ENCODE results near the gene LMNA. TPM values are rescaled to one million over a fixed set of nuclear protein-coding genes. Genes with fewer than 3 reads are reported as not detected.
"Not testable (repeated sequence)": the region's sequence is repeated elsewhere in the genome, so short reads cannot be mapped to it uniquely, and the experiment has no call there.

The LMNA gene
- total RNA-seq, 4 donors from 2014 or later, result 235 to 412 (median 327) TPM

- Histone ChIP-seq H3K4me3 (replicated peaks in 1 of 3) (peak overlapping the region in 1 of 3 donors; percentile 97), H3K27me3 (no peaks in the 10 kb centered on the region), H3K9me3 (no peaks in the 10 kb centered on the region), H3K36me3 (no peaks in the 10 kb centered on the region), H3K4me1 (peaks cover 60 to 78% of the 10 kb centered on the region in 2 donors), H3K27ac (peak overlapping the region; percentile 95 to 98 (median 98))
- intact Hi-C loops (cut with DNase I), result no loop called here
- DNase-seq, result peak; percentile 38 to 45
- TF ChIP-seq POLR2A (IDR thresholded peaks at IDR 0.05) (no peak), CTCF (IDR thresholded peaks at IDR 0.05) (no peak)
- WGBS, 2 donors, result 52 to 59% methylated on average over 13 of the region's 13 CpGs
These were observed 3.1 kb downstream of the LMNA start for GRCh38 chr1:156117414-156118176.

GRCh38 chr1:156118177-156118868, 3.8 kb downstream of the LMNA start:
- intact Hi-C loops (cut with DNase I), result no loop called here
- Histone ChIP-seq H3K36me3 (no peaks in the 10 kb centered on the region), H3K27ac (peak overlapping the region; percentile 95 to 98 (median 98)), H3K9me3 (no peaks in the 10 kb centered on the region), H3K27me3 (no peaks in the 10 kb centered on the region), H3K4me3 (replicated peaks in 1 of 3) (peak overlapping the region in 1 of 3 donors; percentile 97), H3K4me1 (peaks cover 67 to 82% of the 10 kb centered on the region in 2 donors)
- TF ChIP-seq CTCF (IDR thresholded peaks at IDR 0.05), result no peak
- peak in 1 of 2 donors; percentile 82 for TF ChIP-seq POLR2A (IDR thresholded peaks at IDR 0.05)
- peak; percentile 81 to 86 for DNase-seq
- 25 to 38% methylated on average over 8 of the region's 8 CpGs for WGBS, 2 donors

DNA sequence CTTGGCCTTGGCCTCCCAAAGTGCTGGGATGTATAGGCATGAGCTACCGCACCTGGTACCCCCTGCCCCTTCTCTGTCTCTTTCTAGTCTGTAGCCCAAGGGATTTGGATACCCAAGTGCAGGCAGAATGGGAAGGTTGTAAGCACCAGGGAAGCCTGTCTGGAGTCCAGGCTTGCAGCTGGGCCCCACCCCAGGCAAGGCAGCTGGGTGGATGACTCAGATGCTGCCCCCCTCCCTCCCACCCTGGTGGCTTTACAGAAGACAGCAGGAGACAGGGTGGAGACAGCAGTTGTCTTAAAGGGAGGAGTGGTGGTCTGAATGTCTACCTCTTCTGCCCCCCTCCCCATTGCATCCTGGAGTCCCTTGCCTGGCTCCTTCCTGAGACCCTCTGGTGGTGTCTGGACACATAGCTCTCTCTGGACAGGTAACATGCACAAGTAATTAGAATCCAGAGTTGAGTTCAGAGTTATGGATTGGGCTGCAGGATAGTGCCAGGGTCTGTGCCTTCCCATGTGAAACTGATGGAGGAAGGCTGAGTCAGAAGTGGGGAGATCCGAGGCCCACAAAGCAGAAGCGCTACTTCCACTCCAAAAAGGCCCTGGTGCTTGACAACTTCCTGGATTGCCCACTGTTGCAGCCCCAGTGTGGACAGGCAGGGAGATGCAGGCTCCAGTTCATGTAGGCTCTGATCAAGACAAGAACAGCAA, 5.1 kb downstream of the LMNA start:
- no peaks in the 10 kb centered on the region for H3K36me3 ChIP-seq
- TF ChIP-seq POLR2A (IDR thresholded peaks at IDR 0.05) (no peak), CTCF (IDR thresholded peaks at IDR 0.05) (no peak)
- 33 to 54% methylated on average over 3 of the region's 3 CpGs for WGBS, 2 donors
- H3K4me1 ChIP-seq, result peaks cover 80 to 84% of the 10 kb centered on the region in 2 donors
- no peaks in the 10 kb centered on the region for H3K9me3 ChIP-seq
- intact Hi-C loops (cut with DNase I), result no loop called here
- no peaks in the 10 kb centered on the region for H3K27me3 ChIP-seq
- H3K4me3 ChIP-seq (replicated peaks in 1 of 3), result peak overlapping the region in 1 of 3 donors; percentile 97
- peak in 1 of 2 donors; percentile 37 for DNase-seq
- H3K27ac ChIP-seq, result peak overlapping the region; percentile 95 to 98 (median 98)

DNA sequence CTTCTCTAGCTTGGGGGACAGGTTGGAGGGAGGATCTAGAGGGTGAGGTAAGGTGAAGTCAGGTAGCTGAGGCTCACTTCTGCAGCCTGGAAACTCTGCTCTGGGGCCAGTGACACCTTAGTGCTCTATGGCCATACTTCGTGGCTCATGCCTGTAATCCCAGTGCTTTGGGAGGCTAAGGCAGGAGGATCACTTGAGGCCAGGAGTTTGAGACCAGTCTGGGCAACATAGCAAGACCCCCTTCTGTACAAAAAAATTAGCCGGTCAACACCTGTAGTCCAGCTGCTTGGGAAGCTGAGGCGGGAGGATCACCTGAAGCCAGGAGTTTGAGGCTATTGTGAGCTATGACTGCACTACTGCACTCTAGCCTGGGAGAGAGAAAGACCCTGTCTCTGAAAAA, 5.8 kb downstream of the LMNA start:
- no peak for TF ChIP-seq POLR2A (IDR thresholded peaks at IDR 0.05)
- TF ChIP-seq CTCF (IDR thresholded peaks at IDR 0.05), result no peak
- intact Hi-C loops (cut with DNase I), result no loop called here
- no peak for DNase-seq
- no peaks in the 10 kb centered on the region for H3K9me3 ChIP-seq
- H3K27me3 ChIP-seq, result no peaks in the 10 kb centered on the region
- peak overlapping the region in 1 of 3 donors; percentile 97 for H3K4me3 ChIP-seq (replicated peaks in 1 of 3)
- WGBS, 2 donors, result 71 to 94% methylated on average over 3 of the region's 3 CpGs
- H3K36me3 ChIP-seq, result no peaks in the 10 kb centered on the region
- H3K4me1 ChIP-seq, result peaks cover 86 to 91% of the 10 kb centered on the region in 2 donors
- H3K27ac ChIP-seq, result peak overlapping the region; percentile 95 to 98 (median 98)

GRCh38 chr1:156121005-156121404, 6.5 kb downstream of the LMNA start:
- H3K4me3 ChIP-seq (replicated peaks in 1 of 3); intact Hi-C loops (cut with DNase I); H3K27me3 ChIP-seq; H3K36me3 ChIP-seq; DNase-seq; H3K9me3 ChIP-seq: not testable (repeated sequence)
- WGBS, 2 donors, result 47 to 50% methylated on average over 4 of the region's 4 CpGs
- peak overlapping the region; percentile 95 to 98 (median 98) for H3K27ac ChIP-seq
- H3K4me1 ChIP-seq, result peaks cover 92 to 98% of the 10 kb centered on the region in 2 donors
